Progenitor cell of endocrine pancreas (in vitro differentiated cells): ENCODE results near the gene SKI. TPM values are rescaled to one million over a fixed set of nuclear protein-coding genes. Genes with fewer than 3 reads are reported as not detected.

Source experiments
- DNase-seq: peaks from one replicate; pipeline ENCODE4 v3.0.0; 2021; ENCODE audit warnings: low spot score; ENCODE audit not compliant: unreplicated experiment
- H3K27ac Mint-ChIP-seq: 2 replicates; pipeline ENCODE4 v1.8.0; 2021; ENCODE audit warnings: mild to moderate bottlenecking, moderate library complexity, mixed read lengths
- H3K27me3 Mint-ChIP-seq: 2 replicates; pipeline ENCODE4 v1.8.0; 2021; ENCODE audit warnings: mixed read lengths
- H3K36me3 Mint-ChIP-seq: 2 replicates; pipeline ENCODE4 v1.8.0; 2022; ENCODE audit warnings: mixed read lengths; ENCODE audit not compliant: insufficient read depth
- H3K4me1 Mint-ChIP-seq: 2 replicates; pipeline ENCODE4 v1.8.0; 2021; ENCODE audit warnings: low read depth, mixed read lengths
- H3K4me3 Mint-ChIP-seq: 2 replicates; pipeline ENCODE4 v1.8.0; 2021; ENCODE audit warnings: low read depth, mild to moderate bottlenecking, moderate library complexity, mixed read lengths
- H3K9me3 Mint-ChIP-seq: 2 replicates; pipeline ENCODE4 v1.8.0; 2021; ENCODE audit warnings: low read depth, mixed read lengths
- total RNA-seq: library from RNA; stranded (reverse); gene quantifications from 2 replicates; pipeline ENCODE4 v1.2.1, GENCODE V29; 2021
- TF ChIP-seq, protein P1 (sequence below): fragments of 200-600 bp; sonication (generic); IDR thresholded peaks from one replicate; pipeline ENCODE4 v1.5.0; 2021; ENCODE audit warnings: antibody characterized with exemption, mild to moderate bottlenecking; ENCODE audit not compliant: unreplicated experiment

Gene SKI
- total RNA-seq, 1 donor from 2014 or later, result 56.2 TPM

DNA sequence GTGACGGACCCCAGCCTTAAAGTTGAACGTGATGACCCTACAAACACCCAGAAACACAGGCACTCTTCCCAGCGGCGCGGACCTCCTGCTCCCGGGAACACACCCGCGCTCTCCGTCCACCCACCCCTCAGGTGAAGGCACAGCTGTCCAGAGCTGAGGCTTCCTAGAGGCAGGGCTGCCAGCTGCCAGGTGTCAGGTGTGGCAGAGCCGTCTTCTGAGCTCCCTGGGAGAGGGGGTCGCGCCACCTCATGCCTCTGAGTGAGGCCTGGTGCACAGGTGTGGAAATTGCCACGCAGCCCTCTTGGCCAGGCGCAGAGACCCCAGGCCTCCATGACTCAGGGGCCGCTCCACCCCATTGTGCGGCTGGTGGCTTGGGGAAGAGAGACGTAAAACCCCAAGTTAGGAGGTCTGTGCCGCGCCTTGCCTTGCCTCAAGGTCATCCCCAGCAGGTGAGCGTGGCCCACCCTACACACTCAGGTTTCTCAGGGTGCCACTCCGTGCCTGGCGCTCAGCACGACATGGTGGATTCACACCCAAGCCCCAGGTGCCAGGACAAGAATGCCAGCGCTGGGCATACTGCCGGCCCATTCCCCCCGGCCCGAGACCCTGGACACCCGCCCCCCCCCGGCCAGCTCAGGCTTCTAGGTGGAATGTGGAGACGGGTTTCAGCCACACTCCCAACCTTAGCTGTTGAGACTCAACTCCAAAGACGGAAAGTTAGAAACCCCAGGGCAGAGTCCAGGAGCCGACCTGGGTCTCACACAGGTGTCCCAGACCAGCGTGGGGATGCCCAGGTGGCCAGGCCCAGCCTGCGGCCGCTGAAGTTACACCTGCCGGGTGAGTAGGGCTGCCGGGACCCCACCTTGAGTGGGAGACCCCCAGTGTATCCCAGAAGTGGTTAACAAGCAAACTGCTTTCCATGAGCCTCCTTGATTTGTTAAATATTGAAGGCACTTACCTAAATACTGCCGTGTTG is 42.0 kb upstream of the SKI start:
- no peaks in the 10 kb centered on the region for H3K27me3 Mint-ChIP-seq
- no peak overlapping the region for H3K27ac Mint-ChIP-seq
- TF ChIP-seq, protein P1, sequence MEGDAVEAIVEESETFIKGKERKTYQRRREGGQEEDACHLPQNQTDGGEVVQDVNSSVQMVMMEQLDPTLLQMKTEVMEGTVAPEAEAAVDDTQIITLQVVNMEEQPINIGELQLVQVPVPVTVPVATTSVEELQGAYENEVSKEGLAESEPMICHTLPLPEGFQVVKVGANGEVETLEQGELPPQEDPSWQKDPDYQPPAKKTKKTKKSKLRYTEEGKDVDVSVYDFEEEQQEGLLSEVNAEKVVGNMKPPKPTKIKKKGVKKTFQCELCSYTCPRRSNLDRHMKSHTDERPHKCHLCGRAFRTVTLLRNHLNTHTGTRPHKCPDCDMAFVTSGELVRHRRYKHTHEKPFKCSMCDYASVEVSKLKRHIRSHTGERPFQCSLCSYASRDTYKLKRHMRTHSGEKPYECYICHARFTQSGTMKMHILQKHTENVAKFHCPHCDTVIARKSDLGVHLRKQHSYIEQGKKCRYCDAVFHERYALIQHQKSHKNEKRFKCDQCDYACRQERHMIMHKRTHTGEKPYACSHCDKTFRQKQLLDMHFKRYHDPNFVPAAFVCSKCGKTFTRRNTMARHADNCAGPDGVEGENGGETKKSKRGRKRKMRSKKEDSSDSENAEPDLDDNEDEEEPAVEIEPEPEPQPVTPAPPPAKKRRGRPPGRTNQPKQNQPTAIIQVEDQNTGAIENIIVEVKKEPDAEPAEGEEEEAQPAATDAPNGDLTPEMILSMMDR, result no peak
- peaks cover 7% of the 10 kb centered on the region for H3K4me1 Mint-ChIP-seq
- H3K9me3 Mint-ChIP-seq, result no peaks in the 10 kb centered on the region
- H3K36me3 Mint-ChIP-seq, result peaks cover 7% of the 10 kb centered on the region
- no peak for DNase-seq
- H3K4me3 Mint-ChIP-seq, result no peak overlapping the region

DNA sequence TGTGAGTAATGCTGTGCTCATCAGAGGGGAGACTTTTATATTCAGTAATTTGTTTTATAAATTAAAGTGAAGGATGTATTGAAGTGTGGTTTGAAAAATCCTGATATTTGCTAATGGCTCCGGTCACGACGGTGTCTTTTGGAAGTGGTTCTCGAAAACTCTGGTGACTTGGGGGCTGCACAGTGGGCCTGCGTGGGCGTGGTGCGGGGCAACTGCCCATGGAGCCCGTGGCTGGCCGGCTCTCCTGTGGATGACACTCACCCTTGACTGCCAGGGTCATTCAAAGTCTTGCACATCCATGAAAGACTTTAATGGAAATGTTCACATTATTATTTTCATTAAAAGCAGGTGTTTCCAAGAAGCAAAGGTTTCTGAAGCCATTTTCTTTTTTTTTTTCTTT is 41.2 kb upstream of the SKI start:
- no peaks in the 10 kb centered on the region for H3K9me3 Mint-ChIP-seq
- no peak overlapping the region for H3K4me3 Mint-ChIP-seq
- no peak overlapping the region for H3K27ac Mint-ChIP-seq
- H3K27me3 Mint-ChIP-seq, result no peaks in the 10 kb centered on the region
- TF ChIP-seq, protein P1, result no peak
- peaks cover 7% of the 10 kb centered on the region for H3K36me3 Mint-ChIP-seq
- peaks cover 9% of the 10 kb centered on the region for H3K4me1 Mint-ChIP-seq
- no peak for DNase-seq

DNA sequence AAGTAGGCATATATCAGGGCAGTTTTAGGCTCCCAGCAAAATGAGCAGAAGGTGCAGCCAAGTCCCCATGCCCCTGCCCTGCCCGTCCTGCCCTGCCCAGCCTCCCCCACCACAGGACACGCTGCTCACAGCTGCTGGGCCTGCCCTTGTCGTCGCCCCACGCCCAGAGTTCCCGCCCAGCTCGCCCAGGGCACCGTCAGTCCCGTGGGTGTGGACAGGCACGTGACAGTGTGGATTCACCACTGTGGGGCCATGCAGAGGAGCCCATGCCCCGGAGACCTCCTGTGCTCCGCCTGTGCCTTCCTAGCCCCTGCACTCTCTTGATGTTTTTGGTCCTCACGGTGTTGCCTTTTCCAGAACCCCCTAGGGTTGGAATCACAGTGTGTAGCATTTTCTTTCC is 40.5 kb upstream of the SKI start:
- Mint-ChIP-seq H3K27me3 (no peaks in the 10 kb centered on the region), H3K27ac (peak overlapping the region; percentile 63), H3K4me3 (no peak overlapping the region), H3K4me1 (peaks cover 9% of the 10 kb centered on the region), H3K36me3 (peaks cover 6% of the 10 kb centered on the region), H3K9me3 (no peaks in the 10 kb centered on the region)
- DNase-seq, result no peak
- TF ChIP-seq, protein P1, result no peak

DNA sequence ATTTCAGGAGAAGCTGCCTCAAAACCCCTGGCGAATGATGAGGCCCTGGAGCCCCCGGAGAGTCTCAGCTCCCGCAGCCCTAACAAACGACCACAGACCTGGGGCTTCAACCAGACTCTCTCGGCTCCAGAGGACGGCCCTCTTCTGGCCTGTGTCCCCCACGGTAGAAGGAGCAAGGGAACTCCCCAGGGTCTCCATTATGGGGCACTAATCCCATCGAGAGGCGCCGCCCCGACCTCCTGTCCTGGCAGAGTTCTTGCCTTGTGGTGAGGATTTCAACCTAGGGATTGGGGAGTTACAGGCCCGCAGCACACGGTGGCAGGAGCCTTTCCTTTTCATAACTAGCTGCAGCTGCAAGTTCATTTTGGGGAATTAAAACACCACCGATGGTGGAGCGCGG is 39.8 kb upstream of the SKI start:
- H3K9me3 Mint-ChIP-seq, result no peaks in the 10 kb centered on the region
- peaks cover 9% of the 10 kb centered on the region for H3K4me1 Mint-ChIP-seq
- H3K27ac Mint-ChIP-seq, result no peak overlapping the region
- no peak overlapping the region for H3K4me3 Mint-ChIP-seq
- TF ChIP-seq, protein P1, result no peak
- H3K36me3 Mint-ChIP-seq, result peaks cover 5% of the 10 kb centered on the region
- H3K27me3 Mint-ChIP-seq, result no peaks in the 10 kb centered on the region
- no peak for DNase-seq

DNA sequence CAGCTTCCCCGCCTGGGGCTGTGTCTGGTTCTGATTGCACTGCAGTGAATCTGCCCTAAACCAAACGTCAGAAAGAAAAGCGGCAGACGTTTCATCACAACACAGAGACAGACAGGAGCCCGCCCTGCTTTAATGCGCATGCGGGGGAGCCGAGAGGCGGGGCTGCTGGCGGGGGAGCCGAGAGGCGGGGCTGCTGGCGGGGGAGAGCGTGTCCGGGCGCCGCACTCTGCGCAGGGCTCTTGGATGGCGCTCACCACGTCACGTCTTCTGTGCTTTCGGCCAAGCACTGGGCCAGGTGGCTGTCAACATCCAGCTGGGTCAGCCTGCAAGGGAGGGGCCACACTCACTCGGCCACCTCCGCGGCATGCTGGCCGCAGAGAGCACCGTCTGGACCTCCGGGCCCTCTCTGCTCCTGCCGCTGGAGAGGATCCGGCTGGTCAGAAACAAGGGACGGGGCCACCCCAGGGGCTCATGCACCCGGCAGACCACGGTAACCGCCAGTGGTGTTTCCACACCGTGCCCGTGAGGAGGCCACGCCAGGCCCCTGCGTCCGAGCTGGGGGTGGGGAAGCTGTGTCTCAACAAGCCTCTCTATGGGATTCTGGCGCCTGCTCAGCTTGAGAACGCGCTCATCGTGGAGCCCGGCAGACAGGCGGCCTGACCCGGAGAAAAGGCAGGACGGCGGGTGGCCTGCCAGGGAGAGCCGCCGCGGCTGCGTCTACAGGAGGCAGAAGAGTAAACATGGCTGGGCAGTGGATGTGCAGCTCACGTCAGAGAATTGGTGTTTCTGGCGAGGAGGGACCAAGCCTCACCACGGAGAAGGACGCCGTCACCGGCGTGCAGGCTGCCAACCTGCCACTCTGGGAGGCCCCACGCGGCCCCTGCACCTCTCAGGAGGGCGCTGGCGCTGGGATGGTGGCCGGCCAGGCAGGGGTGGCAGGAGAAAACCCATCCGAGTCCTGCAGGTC is 38.4 kb upstream of the SKI start:
- peaks cover 10% of the 10 kb centered on the region for H3K4me1 Mint-ChIP-seq
- H3K4me3 Mint-ChIP-seq, result peak overlapping the region; percentile 68
- peaks cover 4% of the 10 kb centered on the region for H3K36me3 Mint-ChIP-seq
- H3K9me3 Mint-ChIP-seq, result no peaks in the 10 kb centered on the region
- peak; percentile 81 for DNase-seq
- peak overlapping the region; percentile 92 for H3K27ac Mint-ChIP-seq
- TF ChIP-seq, protein P1, result no peak
- H3K27me3 Mint-ChIP-seq, result no peaks in the 10 kb centered on the region
